ENCODE measurements around the gene MUTYH.
A peak's percentile ranks its signal among the peaks of the same experiment; 100 is the strongest.

Gene MUTYH

GRCh38 chr1:45326627-45327623 lies 13.3 kb downstream of the MUTYH start, which contains the start of gene HPDL:
Gene HPDL, plus strand, starts transcription at chr1:45326895. Its CDS starts 254 bp downstream, at chr1:45327149.
- no peak for DNase-seq (ENCODE audit: low read depth, low spot score)
- H3K27ac ChIP-seq, result no peak within 1 kb of the TSS

- H3K27ac ChIP-seq, result no peak overlapping the region
- DNase-seq (ENCODE audit: low read depth, low spot score), result no peak
Measured at GRCh38 chr1:45325851-45326506, 14.3 kb downstream of the MUTYH start.

GRCh38 chr1:45322486-45323040 lies 17.7 kb downstream of the MUTYH start:
- no peak for DNase-seq (ENCODE audit: low read depth, low spot score)
- no peak overlapping the region for H3K27ac ChIP-seq

GRCh38 chr1:45321444-45321843 lies 18.8 kb downstream of the MUTYH start:
- H3K27ac ChIP-seq, result no peak overlapping the region
- DNase-seq (ENCODE audit: low read depth, low spot score), result no peak

- H3K27ac ChIP-seq, result no peak overlapping the region
- DNase-seq (ENCODE audit: low read depth, low spot score), result no peak
Measured at GRCh38 chr1:45319761-45320160, 20.5 kb downstream of the MUTYH start.

- H3K27ac ChIP-seq, result no peak overlapping the region
- DNase-seq (ENCODE audit: low read depth, low spot score), result no peak
Measured at GRCh38 chr1:45317166-45317565, 23.1 kb downstream of the MUTYH start.

- DNase-seq (ENCODE audit: low read depth, low spot score), result no peak
- H3K27ac ChIP-seq, result no peak overlapping the region
Measured at GRCh38 chr1:45314266-45314665, 26.0 kb downstream of the MUTYH start.

GRCh38 chr1:45306905-45307304 lies 33.3 kb downstream of the MUTYH start:
- no peak for DNase-seq (ENCODE audit: low read depth, low spot score)
- H3K27ac ChIP-seq, result no peak overlapping the region

GRCh38 chr1:45306319-45306718 lies 33.9 kb downstream of the MUTYH start:
- no peak for DNase-seq (ENCODE audit: low read depth, low spot score)

GRCh38 chr1:45305231-45305630 lies 35.0 kb downstream of the MUTYH start:
- no peak for DNase-seq (ENCODE audit: low read depth, low spot score)
- H3K27ac ChIP-seq, result no peak overlapping the region

More at GRCh38 chr1:45306319-45306718, 33.9 kb downstream of the MUTYH start:
- no peak overlapping the region for H3K27ac ChIP-seq

GRCh38 chr1:45304311-45305081 lies 35.7 kb downstream of the MUTYH start:
- DNase-seq (ENCODE audit: low read depth, low spot score), result no peak
- peak overlapping the region; percentile 86 for H3K27ac ChIP-seq

GRCh38 chr1:45303520-45304310 lies 36.5 kb downstream of the MUTYH start:
- peak; percentile 80 for DNase-seq (ENCODE audit: low read depth, low spot score)
- peak overlapping the region; percentile 86 for H3K27ac ChIP-seq

GRCh38 chr1:45302505-45303150 lies 37.6 kb downstream of the MUTYH start:
- H3K27ac ChIP-seq, result peak overlapping the region; percentile 86
- DNase-seq (ENCODE audit: low read depth, low spot score), result no peak

GRCh38 chr1:45300669-45300997 lies 39.6 kb downstream of the MUTYH start:
- no peak for DNase-seq (ENCODE audit: low read depth, low spot score)
- H3K27ac ChIP-seq, result no peak overlapping the region

GRCh38 chr1:45299981-45300668 lies 40.1 kb downstream of the MUTYH start:
- no peak overlapping the region for H3K27ac ChIP-seq
- DNase-seq (ENCODE audit: low read depth, low spot score), result no peak

GRCh38 chr1:45299296-45299695 lies 40.9 kb downstream of the MUTYH start:
- DNase-seq (ENCODE audit: low read depth, low spot score), result no peak

GRCh38 chr1:45297666-45298356 lies 42.4 kb downstream of the MUTYH start:
- no peak for DNase-seq (ENCODE audit: low read depth, low spot score)
- no peak overlapping the region for H3K27ac ChIP-seq

More at GRCh38 chr1:45299296-45299695, 40.9 kb downstream of the MUTYH start:
- H3K27ac ChIP-seq, result no peak overlapping the region

- no peak for DNase-seq (ENCODE audit: low read depth, low spot score)
- H3K27ac ChIP-seq, result no peak overlapping the region
Measured at GRCh38 chr1:45291716-45292115, 48.5 kb downstream of the MUTYH start.
